Colonic mucosa (tissue), 4 donors: ENCODE results near the gene PLEKHH2. TPM values are rescaled to one million over a fixed set of nuclear protein-coding genes. Genes with fewer than 3 reads are reported as not detected.

Source experiments
- DNase-seq: peaks from one replicate; pipeline ENCODE4 v3.0.0-alpha.2; 2020
- H3K27ac ChIP-seq: fragments of 200-600 bp; one replicate; pipeline ENCODE4 v1.8.0; 2021
- H3K27me3 ChIP-seq: fragments of 200-600 bp; one replicate; pipeline ENCODE4 v1.8.0; 2021
- H3K36me3 ChIP-seq: fragments of 200-600 bp; one replicate; pipeline ENCODE4 v1.8.0; 2021
- H3K4me1 ChIP-seq: fragments of 200-600 bp; one replicate; pipeline ENCODE4 v1.8.0; 2021; ENCODE audit warnings: mild to moderate bottlenecking
- H3K4me3 ChIP-seq: fragments of 200-600 bp; one replicate; pipeline ENCODE4 v1.8.0; 2021
- H3K9ac ChIP-seq, 2 donors: one replicate each; pipeline ENCODE4 v1.7.0; 2013; ENCODE audit warnings: control low read depth in 2 of 2, low read depth in 2 of 2, low read length in 2 of 2
- H3K9me3 ChIP-seq: fragments of 200-600 bp; one replicate; pipeline ENCODE4 v1.8.0; 2021
- intact Hi-C: fragments of 100-400 bp; cut with DNase I; formaldehyde crosslinking; loops from one replicate; pipeline ENCODE4 v1.14.1; 2022
- total RNA-seq, 2 donors: library from RNA; stranded (reverse); fragmentation: NEBNext Ultra II Directional in 1 of 2; extraction: Animal tissue kit (Norgen Biotek cat#: 25700) in 1 of 2; gene quantifications; one replicate each; pipeline ENCODE4 v1.2.1, GENCODE V29; 2021
- TF ChIP-seq, protein P1 (sequence below): fragments of 200-600 bp; IDR thresholded peaks from one replicate; pipeline ENCODE4 v1.8.0; 2022; ENCODE audit warnings: antibody characterized with exemption, mild to moderate bottlenecking
- donor health status: healthy.
- donor health status: DM: no; HTN: no; CAD: no.
- donor health status: DM: no; HTN: no; CAD: no.

PLEKHH2 gene
- total RNA-seq, 2 donors from 2014 or later: 1.6 to 5.5 TPM

DNA sequence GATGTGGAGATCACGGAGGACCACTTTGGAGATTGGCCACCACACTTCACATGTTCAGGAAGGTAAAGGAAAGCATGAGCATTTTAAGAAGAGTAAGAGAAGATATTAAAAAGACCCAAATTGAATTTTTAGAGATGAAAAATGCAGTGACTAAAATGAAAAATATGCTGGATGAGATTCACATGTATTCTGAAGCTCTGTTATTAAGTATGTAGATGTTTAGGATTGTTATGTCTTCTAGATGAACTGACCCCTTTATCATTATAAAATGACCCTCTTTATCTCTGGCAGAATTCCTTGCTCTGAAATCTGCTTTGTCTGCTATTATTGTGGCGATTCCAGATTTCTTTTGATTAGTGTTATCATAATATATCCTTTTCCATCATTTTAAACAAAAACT, 100.8 kb downstream of the PLEKHH2 start:
- H3K9ac ChIP-seq: no peak overlapping the region
- intact Hi-C loops: no loop called here
- TF ChIP-seq, protein P1, sequence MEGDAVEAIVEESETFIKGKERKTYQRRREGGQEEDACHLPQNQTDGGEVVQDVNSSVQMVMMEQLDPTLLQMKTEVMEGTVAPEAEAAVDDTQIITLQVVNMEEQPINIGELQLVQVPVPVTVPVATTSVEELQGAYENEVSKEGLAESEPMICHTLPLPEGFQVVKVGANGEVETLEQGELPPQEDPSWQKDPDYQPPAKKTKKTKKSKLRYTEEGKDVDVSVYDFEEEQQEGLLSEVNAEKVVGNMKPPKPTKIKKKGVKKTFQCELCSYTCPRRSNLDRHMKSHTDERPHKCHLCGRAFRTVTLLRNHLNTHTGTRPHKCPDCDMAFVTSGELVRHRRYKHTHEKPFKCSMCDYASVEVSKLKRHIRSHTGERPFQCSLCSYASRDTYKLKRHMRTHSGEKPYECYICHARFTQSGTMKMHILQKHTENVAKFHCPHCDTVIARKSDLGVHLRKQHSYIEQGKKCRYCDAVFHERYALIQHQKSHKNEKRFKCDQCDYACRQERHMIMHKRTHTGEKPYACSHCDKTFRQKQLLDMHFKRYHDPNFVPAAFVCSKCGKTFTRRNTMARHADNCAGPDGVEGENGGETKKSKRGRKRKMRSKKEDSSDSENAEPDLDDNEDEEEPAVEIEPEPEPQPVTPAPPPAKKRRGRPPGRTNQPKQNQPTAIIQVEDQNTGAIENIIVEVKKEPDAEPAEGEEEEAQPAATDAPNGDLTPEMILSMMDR: no peak
- H3K9me3 ChIP-seq: no peaks in the 10 kb centered on the region
- no peak overlapping the region for H3K27ac ChIP-seq
- no peak overlapping the region for H3K4me3 ChIP-seq
- H3K36me3 ChIP-seq: no peaks in the 10 kb centered on the region
- DNase-seq: no peak
- no peaks in the 10 kb centered on the region for H3K27me3 ChIP-seq
- H3K4me1 ChIP-seq: no peaks in the 10 kb centered on the region

DNA sequence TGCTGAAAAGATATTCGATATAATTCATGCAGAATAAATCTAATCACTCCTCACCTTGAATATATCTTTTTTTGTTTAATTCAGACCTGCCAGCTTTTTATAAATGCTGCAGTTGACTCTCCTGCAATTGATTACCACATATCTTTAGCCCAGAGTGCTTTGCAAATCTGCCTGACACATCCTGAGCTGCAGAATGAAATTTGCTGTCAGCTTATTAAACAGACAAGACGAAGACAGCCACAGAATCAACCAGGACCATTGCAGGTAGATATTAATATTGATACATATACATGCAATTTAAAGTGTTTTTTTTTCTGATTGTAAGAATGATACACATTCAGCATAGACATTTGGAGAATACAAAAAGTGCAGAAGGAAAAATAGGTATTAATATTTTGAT, 101.2 kb downstream of the PLEKHH2 start:
- Histone ChIP-seq H3K4me3 (no peak overlapping the region), H3K27ac (no peak overlapping the region), H3K9me3 (no peaks in the 10 kb centered on the region), H3K4me1 (no peaks in the 10 kb centered on the region), H3K27me3 (no peaks in the 10 kb centered on the region), H3K36me3 (no peaks in the 10 kb centered on the region), H3K9ac (no peak overlapping the region)
- DNase-seq: no peak
- intact Hi-C loops: no loop called here
- TF ChIP-seq, protein P1: no peak

DNA sequence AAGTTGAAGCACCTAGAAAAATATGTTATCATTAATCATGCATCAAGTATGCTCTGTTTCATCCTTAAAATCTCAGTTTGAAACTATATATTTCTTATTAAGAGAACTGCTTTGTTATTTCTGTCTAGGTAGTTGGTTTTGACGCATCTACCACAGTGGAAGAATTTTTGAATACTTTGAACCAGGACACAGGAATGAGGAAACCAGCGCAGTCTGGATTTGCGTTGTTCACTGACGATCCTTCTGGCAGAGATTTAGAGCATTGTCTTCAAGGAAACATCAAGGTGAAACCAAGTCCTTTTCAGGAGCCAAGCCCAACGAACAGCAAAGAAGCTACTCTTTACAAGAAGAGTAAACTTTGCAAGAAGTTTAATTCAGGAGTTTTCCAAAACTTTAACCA, 106.6 kb downstream of the PLEKHH2 start:
- no peaks in the 10 kb centered on the region for H3K4me1 ChIP-seq
- TF ChIP-seq, protein P1: no peak
- intact Hi-C loops: no loop called here
- H3K4me3 ChIP-seq: no peak overlapping the region
- no peak overlapping the region for H3K9ac ChIP-seq
- H3K9me3 ChIP-seq: no peaks in the 10 kb centered on the region
- no peaks in the 10 kb centered on the region for H3K27me3 ChIP-seq
- H3K36me3 ChIP-seq: no peaks in the 10 kb centered on the region
- DNase-seq: no peak
- no peak overlapping the region for H3K27ac ChIP-seq

DNA sequence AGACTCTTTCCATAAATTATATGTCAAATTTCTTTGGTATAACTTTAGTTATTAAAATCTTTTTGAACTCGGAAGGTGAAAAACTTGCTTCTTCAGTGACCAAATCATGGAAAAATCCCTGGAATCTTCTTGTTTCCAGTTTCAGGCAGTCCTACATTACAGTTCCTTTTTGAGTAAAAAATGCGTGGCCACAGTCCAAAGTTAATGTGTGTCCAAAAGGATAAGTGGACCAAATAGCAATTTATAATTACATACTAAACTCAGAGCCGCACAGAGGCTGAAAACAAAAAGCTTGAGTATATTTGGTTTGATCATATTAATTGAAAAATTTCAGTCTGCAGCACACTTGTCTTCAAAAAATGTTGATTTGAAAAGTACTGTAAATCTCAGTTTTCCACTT, 108.4 kb downstream of the PLEKHH2 start:
- H3K27ac ChIP-seq: no peak overlapping the region
- no peaks in the 10 kb centered on the region for H3K4me1 ChIP-seq
- no peaks in the 10 kb centered on the region for H3K36me3 ChIP-seq
- intact Hi-C loops: no loop called here
- H3K9ac ChIP-seq: no peak overlapping the region
- DNase-seq: no peak
- no peak overlapping the region for H3K4me3 ChIP-seq
- TF ChIP-seq, protein P1: no peak
- no peaks in the 10 kb centered on the region for H3K9me3 ChIP-seq
- H3K27me3 ChIP-seq: no peaks in the 10 kb centered on the region

DNA sequence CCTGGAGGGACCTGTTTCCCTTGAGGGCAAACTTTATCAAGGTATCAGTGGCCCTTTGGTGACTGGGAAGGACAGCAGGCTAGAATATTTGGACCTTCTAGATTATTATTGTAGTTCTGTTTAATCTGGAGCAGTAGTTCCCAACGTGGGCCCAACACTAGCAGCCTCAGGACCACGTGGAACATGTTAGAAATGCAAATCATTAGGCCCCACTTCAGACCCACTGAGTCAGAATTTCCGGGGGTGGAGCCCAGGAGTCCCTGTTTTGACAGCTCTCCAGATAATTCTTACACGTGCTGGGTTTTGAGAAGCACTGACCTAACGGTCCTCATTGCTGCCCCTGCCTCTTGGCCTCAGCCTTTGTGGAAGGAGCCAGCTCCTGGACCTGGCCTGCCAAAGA, 111.3 kb downstream of the PLEKHH2 start:
- TF ChIP-seq, protein P1: no peak
- no peaks in the 10 kb centered on the region for H3K4me1 ChIP-seq
- H3K27me3 ChIP-seq: no peaks in the 10 kb centered on the region
- intact Hi-C loops: no loop called here
- no peak overlapping the region for H3K4me3 ChIP-seq
- no peak overlapping the region for H3K27ac ChIP-seq
- H3K9ac ChIP-seq: no peak overlapping the region
- no peak for DNase-seq
- H3K36me3 ChIP-seq: no peaks in the 10 kb centered on the region
- H3K9me3 ChIP-seq: no peaks in the 10 kb centered on the region

DNA sequence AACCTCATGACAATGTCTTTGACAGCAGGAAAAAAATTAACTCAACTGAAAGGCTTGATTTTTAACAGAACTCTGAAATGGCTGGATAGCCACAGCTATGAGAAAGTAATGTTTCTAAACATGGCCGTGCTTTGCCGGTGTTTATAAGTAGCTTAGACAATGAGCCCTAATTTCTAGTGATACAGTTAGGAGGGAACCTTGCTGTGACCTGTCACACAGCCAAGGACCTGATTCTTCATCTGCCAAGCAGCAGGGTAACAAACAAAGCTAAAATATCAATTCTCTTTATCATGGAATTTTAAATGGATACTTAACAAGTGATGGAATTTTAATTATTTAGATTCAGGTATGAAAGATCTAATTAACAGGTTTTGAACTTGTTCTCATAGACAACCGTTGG, 112.5 kb downstream of the PLEKHH2 start:
- Histone ChIP-seq H3K9me3 (no peaks in the 10 kb centered on the region), H3K4me1 (no peaks in the 10 kb centered on the region), H3K9ac (no peak overlapping the region), H3K4me3 (no peak overlapping the region), H3K27me3 (no peaks in the 10 kb centered on the region), H3K36me3 (no peaks in the 10 kb centered on the region), H3K27ac (no peak overlapping the region)
- TF ChIP-seq, protein P1: no peak
- no peak for DNase-seq
- intact Hi-C loops: no loop called here
